SK-N-SH treated with all-trans-retinoic acid at 6 μM for 48 hours (cell line): ENCODE data around the gene ERP44.

Source experiments
- ARNTL ChIP-seq: fragments of 450-650 bp; formaldehyde crosslinking; IDR thresholded peaks from 2 replicates; pipeline ENCODE4 v1.5.0; 2020; ENCODE audit warnings: low read depth, mild to moderate bottlenecking, moderate library complexity, borderline replicate concordance
- BACH2 ChIP-seq: fragments of 250-450 bp; sonication (Bioruptor Pico); IDR thresholded peaks from 2 replicates; pipeline ENCODE4 v1.9.0; 2021; ENCODE audit warnings: mild to moderate bottlenecking, borderline replicate concordance
- ESRRG ChIP-seq: fragments of 250-450 bp; sonication (Bioruptor Pico); IDR thresholded peaks from 2 replicates; pipeline ENCODE4 v1.6.1; 2021; ENCODE audit warnings: mild to moderate bottlenecking
- ISL1 ChIP-seq: fragments of 250-450 bp; sonication (Bioruptor Pico); IDR thresholded peaks from 2 replicates; pipeline ENCODE4 v2.1.2; 2022; ENCODE audit warnings: mild to moderate bottlenecking, moderate library complexity
- SNAI2 ChIP-seq: fragments of 250-450 bp; sonication (Bioruptor Pico); IDR thresholded peaks from 2 replicates; pipeline ENCODE4 v1.5.0; 2020; ENCODE audit warnings: mild to moderate bottlenecking, moderate library complexity
- TOX ChIP-seq: fragments of 250-450 bp; sonication (Bioruptor Pico); IDR thresholded peaks from 2 replicates; pipeline ENCODE4 v1.8.0; 2021; ENCODE audit warnings: mild to moderate bottlenecking, moderate library complexity, borderline replicate concordance
- ZFP3 ChIP-seq: fragments of 250-450 bp; sonication (Bioruptor Pico); IDR thresholded peaks from 2 replicates; pipeline ENCODE4 v1.5.0; 2020; ENCODE audit warnings: mild to moderate bottlenecking, moderate library complexity
- ZFP30 ChIP-seq: fragments of 450-650 bp; formaldehyde crosslinking; IDR thresholded peaks from 2 replicates; pipeline ENCODE4 v1.5.0; 2022; ENCODE audit warnings: mild to moderate bottlenecking, moderate library complexity
- ZNF565 ChIP-seq: fragments of 450-650 bp; formaldehyde crosslinking; conservative IDR thresholded peaks from 2 replicates; pipeline ENCODE4 v1.5.0; 2020; ENCODE audit warnings: low read depth, mild to moderate bottlenecking, moderate library complexity
- ZNF70 ChIP-seq: fragments of 450-650 bp; formaldehyde crosslinking; IDR thresholded peaks from 2 replicates; pipeline ENCODE4 v1.5.0; 2020; ENCODE audit warnings: mild to moderate bottlenecking, moderate library complexity
- ZNF8 ChIP-seq: fragments of 450-650 bp; formaldehyde crosslinking; IDR thresholded peaks from 2 replicates; pipeline ENCODE4 v1.5.0; 2020; ENCODE audit warnings: mild to moderate bottlenecking, moderate library complexity
- TF ChIP-seq, protein P1 (sequence below): fragments of 250-450 bp; sonication (Bioruptor Pico); IDR thresholded peaks from 2 replicates; pipeline ENCODE4 v1.5.1; 2020; ENCODE audit warnings: low read depth, mild to moderate bottlenecking, moderate library complexity
- TF ChIP-seq, protein P2 (sequence below): fragments of 250-450 bp; sonication (Bioruptor Pico); IDR thresholded peaks from 2 replicates; pipeline ENCODE4 v1.8.0; 2020; ENCODE audit warnings: mild to moderate bottlenecking, moderate library complexity, borderline replicate concordance

DNA sequence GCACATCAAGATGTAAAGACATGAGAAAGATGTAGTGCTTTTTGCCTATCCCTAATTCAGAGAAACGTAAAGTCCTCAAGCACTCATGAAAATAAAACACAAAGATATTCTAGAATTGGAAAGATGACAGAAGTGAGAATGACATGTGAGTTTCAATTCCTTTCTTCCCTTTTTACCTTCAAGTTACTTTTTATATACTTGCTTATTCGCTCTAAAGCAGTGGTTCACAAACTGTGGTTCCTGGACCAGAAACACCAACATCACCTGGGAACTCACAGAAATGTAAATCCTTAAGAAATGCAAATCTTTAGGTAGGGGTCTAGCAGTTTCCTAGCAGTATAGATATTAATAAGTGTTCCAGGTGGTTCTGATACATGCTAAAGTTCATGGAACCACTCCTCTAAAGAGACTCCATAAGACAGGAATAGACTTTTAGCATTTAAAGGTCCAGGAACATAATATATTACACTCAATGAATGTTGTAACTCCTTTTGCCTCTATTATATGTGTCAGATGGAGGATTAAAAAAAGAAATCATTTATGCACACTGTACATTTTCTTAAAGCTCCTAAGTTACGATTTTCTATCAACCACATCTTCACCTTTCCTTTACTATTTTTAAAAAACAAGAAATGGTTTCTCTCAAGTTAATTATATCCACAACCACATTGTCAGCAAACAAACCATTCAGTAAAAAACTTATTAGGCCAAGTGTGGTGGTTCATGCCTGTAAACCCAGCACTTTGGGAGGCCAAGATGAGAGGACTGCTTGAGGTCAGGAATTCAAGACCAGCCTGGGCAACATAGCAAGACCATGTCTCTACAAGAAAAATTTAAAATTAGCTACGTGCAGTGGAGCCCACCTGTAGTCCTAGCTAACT, 39.9 kb downstream of the ERP44 start:
- no peak for TF ChIP-seq ZFP3 (CRISPR knock-in tag)
- no peak for TF ChIP-seq TOX (CRISPR knock-in tag)
- no peak for TF ChIP-seq ZNF70 (CRISPR knock-in tag)
- TF ChIP-seq ZFP30 (CRISPR knock-in tag) = no peak
- no peak for TF ChIP-seq ZNF8 (CRISPR knock-in tag)
- no peak for TF ChIP-seq BACH2
- TF ChIP-seq ZNF565 = no peak
- TF ChIP-seq, protein P1, sequence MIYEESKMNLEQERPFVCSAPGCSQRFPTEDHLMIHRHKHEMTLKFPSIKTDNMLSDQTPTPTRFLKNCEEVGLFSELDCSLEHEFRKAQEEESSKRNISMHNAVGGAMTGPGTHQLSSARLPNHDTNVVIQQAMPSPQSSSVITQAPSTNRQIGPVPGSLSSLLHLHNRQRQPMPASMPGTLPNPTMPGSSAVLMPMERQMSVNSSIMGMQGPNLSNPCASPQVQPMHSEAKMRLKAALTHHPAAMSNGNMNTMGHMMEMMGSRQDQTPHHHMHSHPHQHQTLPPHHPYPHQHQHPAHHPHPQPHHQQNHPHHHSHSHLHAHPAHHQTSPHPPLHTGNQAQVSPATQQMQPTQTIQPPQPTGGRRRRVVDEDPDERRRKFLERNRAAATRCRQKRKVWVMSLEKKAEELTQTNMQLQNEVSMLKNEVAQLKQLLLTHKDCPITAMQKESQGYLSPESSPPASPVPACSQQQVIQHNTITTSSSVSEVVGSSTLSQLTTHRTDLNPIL (CRISPR knock-in tag) = no peak
- no peak for TF ChIP-seq SNAI2 (CRISPR knock-in tag)
- no peak for TF ChIP-seq ARNTL
- no peak for TF ChIP-seq ISL1 (CRISPR knock-in tag)
- TF ChIP-seq, protein P2, sequence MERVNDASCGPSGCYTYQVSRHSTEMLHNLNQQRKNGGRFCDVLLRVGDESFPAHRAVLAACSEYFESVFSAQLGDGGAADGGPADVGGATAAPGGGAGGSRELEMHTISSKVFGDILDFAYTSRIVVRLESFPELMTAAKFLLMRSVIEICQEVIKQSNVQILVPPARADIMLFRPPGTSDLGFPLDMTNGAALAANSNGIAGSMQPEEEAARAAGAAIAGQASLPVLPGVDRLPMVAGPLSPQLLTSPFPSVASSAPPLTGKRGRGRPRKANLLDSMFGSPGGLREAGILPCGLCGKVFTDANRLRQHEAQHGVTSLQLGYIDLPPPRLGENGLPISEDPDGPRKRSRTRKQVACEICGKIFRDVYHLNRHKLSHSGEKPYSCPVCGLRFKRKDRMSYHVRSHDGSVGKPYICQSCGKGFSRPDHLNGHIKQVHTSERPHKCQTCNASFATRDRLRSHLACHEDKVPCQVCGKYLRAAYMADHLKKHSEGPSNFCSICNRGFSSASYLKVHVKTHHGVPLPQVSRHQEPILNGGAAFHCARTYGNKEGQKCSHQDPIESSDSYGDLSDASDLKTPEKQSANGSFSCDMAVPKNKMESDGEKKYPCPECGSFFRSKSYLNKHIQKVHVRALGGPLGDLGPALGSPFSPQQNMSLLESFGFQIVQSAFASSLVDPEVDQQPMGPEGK (CRISPR knock-in tag) = no peak
- no peak for TF ChIP-seq ESRRG
